Breast epithelium (tissue), 3 donors: Measurements from ENCODE around the gene ZBTB24.

Experiments used
- POLR2A ChIP-seq: fragments of 450-650 bp; IDR thresholded peaks from one replicate; pipeline ENCODE4 v1.6.1; 2016; ENCODE audit warnings: antibody characterized with exemption, mild to moderate bottlenecking, moderate library complexity
- POLR2AphosphoS5 ChIP-seq, 3 donors: sonication (generic); formaldehyde crosslinking; IDR thresholded peaks; one replicate each; pipeline ENCODE4 v1.6.1; 2017; ENCODE audit warnings: antibody characterized with exemption in 3 of 3
- TF ChIP-seq, protein P1 (sequence below), 3 donors: fragments of 450-650 bp; IDR thresholded peaks; one replicate each; pipeline ENCODE4 v1.5.1; 2016 to 2017; ENCODE audit warnings: antibody characterized with exemption in 3 of 3, mild to moderate bottlenecking in 3 of 3, moderate library complexity in 3 of 3

- TF ChIP-seq, protein P1, sequence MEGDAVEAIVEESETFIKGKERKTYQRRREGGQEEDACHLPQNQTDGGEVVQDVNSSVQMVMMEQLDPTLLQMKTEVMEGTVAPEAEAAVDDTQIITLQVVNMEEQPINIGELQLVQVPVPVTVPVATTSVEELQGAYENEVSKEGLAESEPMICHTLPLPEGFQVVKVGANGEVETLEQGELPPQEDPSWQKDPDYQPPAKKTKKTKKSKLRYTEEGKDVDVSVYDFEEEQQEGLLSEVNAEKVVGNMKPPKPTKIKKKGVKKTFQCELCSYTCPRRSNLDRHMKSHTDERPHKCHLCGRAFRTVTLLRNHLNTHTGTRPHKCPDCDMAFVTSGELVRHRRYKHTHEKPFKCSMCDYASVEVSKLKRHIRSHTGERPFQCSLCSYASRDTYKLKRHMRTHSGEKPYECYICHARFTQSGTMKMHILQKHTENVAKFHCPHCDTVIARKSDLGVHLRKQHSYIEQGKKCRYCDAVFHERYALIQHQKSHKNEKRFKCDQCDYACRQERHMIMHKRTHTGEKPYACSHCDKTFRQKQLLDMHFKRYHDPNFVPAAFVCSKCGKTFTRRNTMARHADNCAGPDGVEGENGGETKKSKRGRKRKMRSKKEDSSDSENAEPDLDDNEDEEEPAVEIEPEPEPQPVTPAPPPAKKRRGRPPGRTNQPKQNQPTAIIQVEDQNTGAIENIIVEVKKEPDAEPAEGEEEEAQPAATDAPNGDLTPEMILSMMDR (IDR thresholded peaks at IDR 0.05): no peak
- TF ChIP-seq POLR2AphosphoS5 (IDR thresholded peaks at IDR 0.05): no peak
- no peak for TF ChIP-seq POLR2A
Measured at GRCh38 chr6:109457562-109457996, 25.4 kb downstream of the ZBTB24 start.
